SK-N-MC (cell line): ENCODE data around the gene SEMA6A.

ENCODE experiments used
- EZH2 ChIP-seq: fragments of 200-600 bp; sonication (generic); IDR thresholded peaks from one replicate; pipeline ENCODE4 v1.6.1; 2017; ENCODE audit warnings: antibody characterized with exemption
- FOXP2 ChIP-seq: optimal IDR thresholded peaks from 2 replicates; pipeline ENCODE3; 2011; ENCODE audit warnings: mild to moderate bottlenecking, moderate library complexity; ENCODE audit not compliant: insufficient read depth; ENCODE audit errors: extremely low read length, control extremely low read depth
- POLR2AphosphoS5 ChIP-seq: IDR thresholded peaks from 2 replicates; pipeline ENCODE4 v1.6.1; 2012; ENCODE audit warnings: mild to moderate bottlenecking, low read depth, low read length, borderline replicate concordance

- TF ChIP-seq POLR2AphosphoS5 (no peak), EZH2 (no peak), FOXP2 (no peak)
These were observed 154.1 kb downstream of the SEMA6A start for GRCh38 chr5:116420540-116420939.
